ENCODE results near the gene JAKMIP1.

JAKMIP1 gene

GRCh38 chr4:6179362-6179761, 21.0 kb downstream of the JAKMIP1 start:
- no peak overlapping the region for H3K4me3 ChIP-seq (ENCODE audit: low read length)
- no peak for DNase-seq (ENCODE audit: low read depth)
- TF ChIP-seq CTCF (conservative IDR thresholded peaks at IDR 0.05; ENCODE audit: low read depth, low read length): no peak

GRCh38 chr4:6178757-6179156, 21.6 kb downstream of the JAKMIP1 start:
- no peak overlapping the region for H3K4me3 ChIP-seq (ENCODE audit: low read length)
- no peak for DNase-seq (ENCODE audit: low read depth)
- no peak for TF ChIP-seq CTCF (conservative IDR thresholded peaks at IDR 0.05; ENCODE audit: low read depth, low read length)

GRCh38 chr4:6177587-6178197, 22.7 kb downstream of the JAKMIP1 start:
- no peak for DNase-seq (ENCODE audit: low read depth)
- no peak for TF ChIP-seq CTCF (conservative IDR thresholded peaks at IDR 0.05; ENCODE audit: low read depth, low read length)
- no peak overlapping the region for H3K4me3 ChIP-seq (ENCODE audit: low read length)

GRCh38 chr4:6175426-6175825, 24.9 kb downstream of the JAKMIP1 start:
- TF ChIP-seq CTCF (conservative IDR thresholded peaks at IDR 0.05; ENCODE audit: low read depth, low read length): no peak
- DNase-seq (ENCODE audit: low read depth): no peak
- no peak overlapping the region for H3K4me3 ChIP-seq (ENCODE audit: low read length)

GRCh38 chr4:6172927-6173200, 27.5 kb downstream of the JAKMIP1 start:
- no peak for DNase-seq (ENCODE audit: low read depth)
- no peak overlapping the region for H3K4me3 ChIP-seq (ENCODE audit: low read length)
- no peak for TF ChIP-seq CTCF (conservative IDR thresholded peaks at IDR 0.05; ENCODE audit: low read depth, low read length)

GRCh38 chr4:6172093-6172926, 28.0 kb downstream of the JAKMIP1 start:
- DNase-seq (ENCODE audit: low read depth): no peak
- no peak overlapping the region for H3K4me3 ChIP-seq (ENCODE audit: low read length)
- TF ChIP-seq CTCF (conservative IDR thresholded peaks at IDR 0.05; ENCODE audit: low read depth, low read length): no peak

- DNase-seq (ENCODE audit: low read depth): no peak
Measured at GRCh38 chr4:6169239-6169638, 31.1 kb downstream of the JAKMIP1 start.

More at GRCh38 chr4:6169239-6169638, 31.1 kb downstream of the JAKMIP1 start:
- no peak for TF ChIP-seq CTCF (conservative IDR thresholded peaks at IDR 0.05; ENCODE audit: low read depth, low read length)
- no peak overlapping the region for H3K4me3 ChIP-seq (ENCODE audit: low read length)

Data from retinal pigment epithelial cell (primary cell).